GM12872 (cell line): ENCODE data around the gene SNAP25.

Experiments
- CTCF ChIP-seq: IDR thresholded peaks from 3 replicates; pipeline ENCODE4 v1.5.1; 2011; ENCODE audit warnings: low read depth, mild to moderate bottlenecking, low read length, moderate library complexity; ENCODE audit not compliant: insufficient read depth

The SNAP25 gene

GRCh38 chr20:10270630-10271029, 52.0 kb downstream of the SNAP25 start:
- no peak for TF ChIP-seq CTCF

- no peak for TF ChIP-seq CTCF
Observed at GRCh38 chr20:10271494-10272219, 53.0 kb downstream of the SNAP25 start.

- TF ChIP-seq CTCF = no peak
Observed at GRCh38 chr20:10276878-10277580, 58.4 kb downstream of the SNAP25 start.

- TF ChIP-seq CTCF = no peak
Observed at GRCh38 chr20:10277616-10278015, 59.0 kb downstream of the SNAP25 start.

GRCh38 chr20:10278412-10278811, 59.8 kb downstream of the SNAP25 start:
- no peak for TF ChIP-seq CTCF

- no peak for TF ChIP-seq CTCF
Observed at GRCh38 chr20:10280018-10280908, 61.6 kb downstream of the SNAP25 start.

- no peak for TF ChIP-seq CTCF
Observed at GRCh38 chr20:10281911-10282310, 63.3 kb downstream of the SNAP25 start.
